ENCODE results near the gene TCL1B.

Gene TCL1B

DNA sequence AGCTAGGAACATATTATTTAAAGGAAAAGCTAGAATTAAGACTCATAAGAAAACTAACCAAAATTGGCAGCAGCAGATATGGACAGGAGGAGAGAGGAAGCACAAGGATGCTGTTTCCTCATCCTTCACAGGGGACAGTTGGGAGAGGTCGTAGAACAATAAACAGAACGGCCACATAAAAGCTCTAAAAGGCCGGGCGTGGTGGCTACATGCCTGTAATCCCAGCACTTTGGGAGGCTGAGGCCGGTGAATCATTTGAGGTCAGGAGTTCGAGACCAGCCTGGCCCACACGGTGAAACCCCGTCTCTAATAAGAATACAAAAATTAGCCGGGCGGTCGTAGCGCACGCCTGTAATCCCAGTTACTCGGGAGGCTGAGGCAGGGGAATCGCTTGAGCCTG, 10.5 kb downstream of the TCL1B start:
- Histone ChIP-seq H3K9me3 (ENCODE audit: severe bottlenecking) (no peaks in the 10 kb centered on the region), H3K4me3 (ENCODE audit: severe bottlenecking) (no peak overlapping the region), H3K27ac (ENCODE audit: poor library complexity, severe bottlenecking) (no peak overlapping the region), H3K4me1 (ENCODE audit: insufficient read depth, poor library complexity, severe bottlenecking) (peaks cover 3% of the 10 kb centered on the region), H3K36me3 (ENCODE audit: low read depth) (no peaks in the 10 kb centered on the region), H3K27me3 (ENCODE audit: insufficient read depth, poor library complexity, severe bottlenecking) (peaks cover 5% of the 10 kb centered on the region)
- DNase-seq (ENCODE audit: low spot score) (no peak), ATAC-seq (ENCODE audit: low read depth) (no peak)
- TF ChIP-seq CTCF (IDR thresholded peaks at IDR 0.05; ENCODE audit: poor library complexity, severe bottlenecking): no peak

- H3K4me3 ChIP-seq (ENCODE audit: severe bottlenecking): no peak overlapping the region
- H3K27ac ChIP-seq (ENCODE audit: poor library complexity, severe bottlenecking): no peak overlapping the region
- peaks cover 3% of the 10 kb centered on the region for H3K4me1 ChIP-seq (ENCODE audit: insufficient read depth, poor library complexity, severe bottlenecking)
- ATAC-seq (ENCODE audit: low read depth) (no peak), DNase-seq (ENCODE audit: low spot score) (no peak)
- no peaks in the 10 kb centered on the region for H3K36me3 ChIP-seq (ENCODE audit: low read depth)
- no peak for TF ChIP-seq CTCF (IDR thresholded peaks at IDR 0.05; ENCODE audit: poor library complexity, severe bottlenecking)
- peaks cover 2% of the 10 kb centered on the region for H3K27me3 ChIP-seq (ENCODE audit: insufficient read depth, poor library complexity, severe bottlenecking)
- no peaks in the 10 kb centered on the region for H3K9me3 ChIP-seq (ENCODE audit: severe bottlenecking)
Observed at GRCh38 chr14:95697764-95698163, 11.5 kb downstream of the TCL1B start.

- Histone ChIP-seq H3K27me3 (ENCODE audit: insufficient read depth, poor library complexity, severe bottlenecking) (peaks cover 2% of the 10 kb centered on the region), H3K36me3 (ENCODE audit: low read depth) (no peaks in the 10 kb centered on the region), H3K27ac (ENCODE audit: poor library complexity, severe bottlenecking) (no peak overlapping the region), H3K4me1 (ENCODE audit: insufficient read depth, poor library complexity, severe bottlenecking) (peaks cover 3% of the 10 kb centered on the region), H3K4me3 (ENCODE audit: severe bottlenecking) (no peak overlapping the region), H3K9me3 (ENCODE audit: severe bottlenecking) (no peaks in the 10 kb centered on the region)
- DNase-seq (ENCODE audit: low spot score) (no peak), ATAC-seq (ENCODE audit: low read depth) (no peak)
- TF ChIP-seq CTCF (IDR thresholded peaks at IDR 0.05; ENCODE audit: poor library complexity, severe bottlenecking): no peak
Observed at GRCh38 chr14:95698287-95698686, 12.1 kb downstream of the TCL1B start.

DNA sequence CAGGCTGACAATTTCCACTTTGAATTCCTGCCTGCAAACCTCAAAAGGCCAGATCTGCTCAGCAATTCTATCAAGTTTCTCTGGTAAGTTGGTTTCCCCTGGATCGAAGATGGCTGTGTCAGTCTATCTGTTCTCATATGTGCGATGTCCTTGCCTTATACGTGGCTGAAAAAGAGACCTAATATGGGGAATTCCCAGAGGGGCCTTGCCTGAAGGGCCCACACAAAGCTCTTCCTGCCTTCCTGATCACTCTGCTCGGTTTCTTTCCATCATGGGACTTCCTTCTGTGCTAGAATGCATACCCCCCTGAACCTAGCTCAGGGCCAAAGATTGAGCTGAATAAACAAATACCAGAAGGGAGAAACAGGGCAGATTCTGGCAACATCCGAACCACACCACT, 13.2 kb downstream of the TCL1B start:
- ATAC-seq (ENCODE audit: low read depth) (no peak), DNase-seq (ENCODE audit: low spot score) (no peak)
- Histone ChIP-seq H3K27me3 (ENCODE audit: insufficient read depth, poor library complexity, severe bottlenecking) (peaks cover 3% of the 10 kb centered on the region), H3K36me3 (ENCODE audit: low read depth) (no peaks in the 10 kb centered on the region), H3K4me1 (ENCODE audit: insufficient read depth, poor library complexity, severe bottlenecking) (peaks cover 3% of the 10 kb centered on the region), H3K9me3 (ENCODE audit: severe bottlenecking) (no peaks in the 10 kb centered on the region), H3K4me3 (ENCODE audit: severe bottlenecking) (no peak overlapping the region), H3K27ac (ENCODE audit: poor library complexity, severe bottlenecking) (no peak overlapping the region)
- TF ChIP-seq CTCF (IDR thresholded peaks at IDR 0.05; ENCODE audit: poor library complexity, severe bottlenecking): no peak

DNA sequence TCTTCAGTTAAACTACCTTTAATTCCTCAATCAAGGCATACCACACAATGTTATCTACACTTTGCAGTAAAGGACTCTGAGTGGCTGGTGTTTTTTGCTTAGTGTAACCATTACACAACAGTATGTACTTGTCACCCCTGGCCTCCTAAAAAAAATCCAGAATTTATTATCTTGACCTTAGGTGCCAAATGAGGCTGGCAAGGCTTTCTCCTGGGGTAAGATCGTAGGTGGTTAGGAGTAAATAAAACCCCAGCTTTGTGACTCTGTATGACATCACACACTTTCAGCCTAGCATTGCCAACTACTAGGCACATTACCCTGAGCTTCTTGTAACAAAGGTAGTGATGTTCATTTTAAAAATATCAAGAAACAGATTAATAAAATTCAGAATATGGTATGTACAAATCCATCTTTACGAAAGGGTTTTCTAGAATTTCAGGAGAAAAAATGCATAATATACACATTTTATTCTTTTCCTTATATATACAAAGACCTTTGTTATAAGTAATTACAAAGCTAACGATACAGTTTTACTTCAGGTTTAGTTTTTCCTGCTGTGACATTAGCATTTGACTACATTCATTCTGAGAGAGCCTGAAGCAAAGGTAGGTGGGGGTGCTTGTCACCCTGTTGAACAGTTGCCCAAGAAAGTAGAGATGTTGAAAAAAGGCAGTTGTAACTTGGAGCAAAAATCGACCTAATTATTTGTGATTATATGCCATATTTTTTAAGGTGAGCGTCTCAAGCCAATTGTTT, 14.2 kb downstream of the TCL1B start:
- no peak for TF ChIP-seq CTCF (IDR thresholded peaks at IDR 0.05; ENCODE audit: poor library complexity, severe bottlenecking)
- DNase-seq (ENCODE audit: low spot score) (no peak), ATAC-seq (ENCODE audit: low read depth) (no peak)
- H3K4me3 ChIP-seq (ENCODE audit: severe bottlenecking): no peak overlapping the region
- no peaks in the 10 kb centered on the region for H3K36me3 ChIP-seq (ENCODE audit: low read depth)
- no peak overlapping the region for H3K27ac ChIP-seq (ENCODE audit: poor library complexity, severe bottlenecking)
- H3K4me1 ChIP-seq (ENCODE audit: insufficient read depth, poor library complexity, severe bottlenecking): peaks cover 3% of the 10 kb centered on the region
- H3K9me3 ChIP-seq (ENCODE audit: severe bottlenecking): no peaks in the 10 kb centered on the region
- H3K27me3 ChIP-seq (ENCODE audit: insufficient read depth, poor library complexity, severe bottlenecking): peaks cover 3% of the 10 kb centered on the region

Measured in RWPE2 (cell line).